Pancreas (tissue), 10 donors: ENCODE measurements around the gene SH3YL1. TPM values are rescaled to one million over a fixed set of nuclear protein-coding genes. Genes with fewer than 3 reads are reported as not detected.

ENCODE experiments used
- ATAC-seq, 4 donors: fragments of 200-7000 bp; cut with Tn5 transposase; one replicate each; pipeline versions ENCODE4 v1.8.0 to v1.9.1; 2020; ENCODE audit warnings: mild to moderate bottlenecking in 4 of 4, moderate library complexity in 4 of 4
- DNase-seq, 6 donors: peaks; one replicate each; pipeline ENCODE4 v3.0.0-alpha.2; 2020
- FAIRE-seq: peaks from 2 replicates; lab custom pipeline; 2012; peaks lifted over from hg19 to GRCh38; lab: Jason Lieb, UNC
- H3K27ac ChIP-seq, 4 donors: fragments of 200-600 bp; sonication (generic); 1 replicate in 3 of 4; 2 replicates in 1 of 4; pipeline versions ENCODE4 v1.5.0 to v1.8.0; 2020
- H3K27me3 ChIP-seq, 4 donors: fragments of 200-600 bp; one replicate each; pipeline ENCODE4 v1.8.0; 2021
- H3K36me3 ChIP-seq, 3 donors: fragments of 200-600 bp; sonication (generic) in 1 of 3; one replicate each; pipeline versions ENCODE4 v1.5.0 to v1.8.0; 2020 to 2021
- H3K4me1 ChIP-seq, 3 donors: fragments of 200-600 bp; one replicate each; pipeline ENCODE4 v1.8.0; 2021
- H3K4me3 ChIP-seq, 4 donors: fragments of 200-600 bp; sonication (generic) in 2 of 4; one replicate each; pipeline versions ENCODE4 v1.5.0 to v1.8.0; 2020 to 2021
- H3K9me3 ChIP-seq, 4 donors: fragments of 200-600 bp; one replicate each; pipeline ENCODE4 v1.8.0; 2021
- WGBS, 2 donors: extraction: QIAGEN DNeasy Blood & Tissue Kit; methylation state at CpG; one replicate each; pipeline ENCODE4 v1.1.7; 2013; 5-methylcytosine and 5-hydroxymethylcytosine counted together
- intact Hi-C, 3 donors: fragments of 100-400 bp; cut with DNase I; formaldehyde crosslinking; loops; one replicate each; pipeline versions ENCODE4 v1.11.1 to v1.14.2; 2022
- polyA plus RNA-seq, 2 donors: library from polyadenylated mRNA; stranded (reverse); fragments of 200-250 nt; gene quantifications; one replicate each; pipeline ENCODE4 v1.2.3, GENCODE V29; 2013
- total RNA-seq, 6 donors: library from RNA; stranded (reverse); fragmentation: NEBNext Ultra II Directional in 4 of 6; extraction: Animal tissue kit (Norgen Biotek cat#: 25700) in 4 of 6; gene quantifications; one replicate each; pipeline versions ENCODE4 v1.2.1 to v1.2.4, GENCODE V29; 2021 to 2023
- TF ChIP-seq, protein P1 (sequence below), 4 donors: fragments of 200-600 bp; sonication (generic) in 3 of 4; IDR thresholded peaks; one replicate each; pipeline versions ENCODE4 v1.5.0 to v1.8.0; 2021; ENCODE audit warnings: antibody characterized with exemption in 4 of 4
- donor health status: healthy with polysubstance abuse.
- donor health status: DM: no; HTN: no; CAD: no; lungs with moderate emphysema.
- donor health status: DM: no; HTN: no; CAD: no.
- donor health status: control.
- donor health status: control.
- donor health status: Bipolar disorder and iron deficiency.
- donor health status: DM: yes; HTN: yes; CAD: no.
- donor health status: DM: no; HTN: no; CAD: no.
- donor health status: DM: no; HTN: no; CAD: no.
- donor health status: DM: yes; HTN: yes; CAD: no.

Gene SH3YL1
- total and polyA plus RNA-seq, 8 donors = 63.7 to 162 (median 119) TPM

GRCh38 chr2:274503-274902 lies 10.7 kb upstream of the SH3YL1 start:
- WGBS, 2 donors = 87 to 93% methylated on average over 3 of the region's 3 CpGs
- H3K36me3 ChIP-seq = peaks cover 0 to 33% (median 7%) of the 10 kb centered on the region in 3 donors
- intact Hi-C loops = no loop called here
- H3K9me3 ChIP-seq = no peaks in the 10 kb centered on the region
- DNase-seq (no peak), ATAC-seq (peak in 2 of 4 donors; percentile 22 to 32), FAIRE-seq (no peak)
- no peaks in the 10 kb centered on the region for H3K27me3 ChIP-seq
- no peak overlapping the region for H3K4me3 ChIP-seq
- no peak overlapping the region for H3K27ac ChIP-seq
- TF ChIP-seq, protein P1, sequence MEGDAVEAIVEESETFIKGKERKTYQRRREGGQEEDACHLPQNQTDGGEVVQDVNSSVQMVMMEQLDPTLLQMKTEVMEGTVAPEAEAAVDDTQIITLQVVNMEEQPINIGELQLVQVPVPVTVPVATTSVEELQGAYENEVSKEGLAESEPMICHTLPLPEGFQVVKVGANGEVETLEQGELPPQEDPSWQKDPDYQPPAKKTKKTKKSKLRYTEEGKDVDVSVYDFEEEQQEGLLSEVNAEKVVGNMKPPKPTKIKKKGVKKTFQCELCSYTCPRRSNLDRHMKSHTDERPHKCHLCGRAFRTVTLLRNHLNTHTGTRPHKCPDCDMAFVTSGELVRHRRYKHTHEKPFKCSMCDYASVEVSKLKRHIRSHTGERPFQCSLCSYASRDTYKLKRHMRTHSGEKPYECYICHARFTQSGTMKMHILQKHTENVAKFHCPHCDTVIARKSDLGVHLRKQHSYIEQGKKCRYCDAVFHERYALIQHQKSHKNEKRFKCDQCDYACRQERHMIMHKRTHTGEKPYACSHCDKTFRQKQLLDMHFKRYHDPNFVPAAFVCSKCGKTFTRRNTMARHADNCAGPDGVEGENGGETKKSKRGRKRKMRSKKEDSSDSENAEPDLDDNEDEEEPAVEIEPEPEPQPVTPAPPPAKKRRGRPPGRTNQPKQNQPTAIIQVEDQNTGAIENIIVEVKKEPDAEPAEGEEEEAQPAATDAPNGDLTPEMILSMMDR (IDR thresholded peaks at IDR 0.05) = no peak
- peaks cover 12 to 13% (median 13%) of the 10 kb centered on the region in 3 donors for H3K4me1 ChIP-seq

DNA sequence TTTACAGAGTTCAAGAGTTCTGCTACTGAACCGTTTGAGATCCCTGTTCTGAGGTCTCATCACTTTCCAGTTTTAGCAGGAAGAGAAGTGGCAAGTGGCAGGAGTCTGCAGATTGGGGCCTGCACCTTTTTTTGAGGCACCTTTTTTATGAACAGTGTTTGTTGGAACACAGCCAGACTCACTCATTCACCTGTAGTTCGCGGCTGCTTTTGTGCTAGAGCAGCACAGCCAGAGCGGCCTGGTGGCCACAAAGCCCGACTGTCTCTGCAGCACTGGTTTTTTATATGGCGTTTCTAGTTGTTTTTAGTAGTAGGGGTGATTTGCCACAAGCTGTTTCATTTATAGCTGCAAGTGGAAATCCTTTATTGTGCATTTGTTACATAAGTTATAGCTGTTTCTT lies 9.5 kb upstream of the SH3YL1 start:
- H3K4me1 ChIP-seq = peaks cover 2 to 7% (median 3%) of the 10 kb centered on the region in 3 donors
- no peak for FAIRE-seq
- intact Hi-C loops = no loop called here
- no peak for DNase-seq
- no peaks in the 10 kb centered on the region for H3K27me3 ChIP-seq
- TF ChIP-seq, protein P1 (IDR thresholded peaks at IDR 0.05) = no peak
- H3K4me3 ChIP-seq = no peak overlapping the region
- 23 to 26% methylated on average over 6 of the region's 6 CpGs for WGBS, 2 donors
- no peaks in the 10 kb centered on the region for H3K9me3 ChIP-seq
- ATAC-seq = peak in 2 of 4 donors; percentile 24 to 47
- H3K27ac ChIP-seq = no peak overlapping the region
- H3K36me3 ChIP-seq = peaks cover 0 to 28% (median 0%) of the 10 kb centered on the region in 3 donors

DNA sequence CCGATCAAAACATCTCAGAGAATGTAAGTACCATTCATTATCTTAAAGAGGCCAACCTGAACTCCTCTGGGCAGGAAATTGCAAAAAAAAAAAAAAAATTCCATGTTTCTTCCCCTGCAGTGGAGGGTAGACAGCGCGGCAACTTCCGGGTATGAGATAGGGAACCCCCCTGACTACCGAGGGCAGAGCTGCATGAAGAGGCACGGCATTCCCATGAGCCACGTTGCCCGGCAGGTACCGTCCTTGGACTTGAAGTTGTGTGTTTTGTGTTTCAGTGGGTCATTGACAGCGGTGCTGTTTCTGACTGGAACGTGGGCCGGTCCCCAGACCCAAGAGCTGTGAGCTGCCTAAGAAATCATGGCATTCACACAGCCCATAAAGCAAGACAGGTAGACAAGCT lies 8.1 kb upstream of the SH3YL1 start:
- Histone ChIP-seq H3K4me1 (peaks cover 0 to 13% (median 0%) of the 10 kb centered on the region in 3 donors), H3K36me3 (peaks cover 0 to 13% (median 0%) of the 10 kb centered on the region in 3 donors)
- intact Hi-C loops = no loop called here

DNA sequence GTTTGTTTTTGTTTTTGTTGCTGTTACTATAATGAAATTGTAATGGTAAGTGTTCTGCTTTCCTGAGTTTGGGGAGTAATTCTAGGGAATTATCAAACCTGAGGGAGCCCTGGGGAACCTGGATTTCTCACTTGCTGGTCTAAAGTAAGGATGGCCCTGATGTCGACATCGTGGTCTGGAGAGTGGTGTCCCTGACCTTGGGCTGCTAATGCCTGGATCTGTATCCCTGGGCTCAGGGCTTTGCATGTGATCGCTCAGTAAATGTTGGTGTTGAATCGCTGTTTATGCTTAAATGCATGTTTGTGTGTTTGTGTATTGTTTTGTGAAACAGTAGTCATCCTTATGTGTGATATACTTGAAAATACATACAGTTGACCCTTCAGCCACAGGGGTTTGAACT lies 7.0 kb upstream of the SH3YL1 start:
- FAIRE-seq = no peak
- 75 to 81% methylated on average over 4 of the region's 4 CpGs for WGBS, 2 donors
- H3K4me3 ChIP-seq = no peak overlapping the region
- H3K27ac ChIP-seq = no peak overlapping the region
- no peak for DNase-seq
- no peak for ATAC-seq
- no peaks in the 10 kb centered on the region for H3K27me3 ChIP-seq
- peaks cover 6 to 21% (median 8%) of the 10 kb centered on the region in 3 donors for H3K4me1 ChIP-seq
- H3K36me3 ChIP-seq = peaks cover 0 to 12% (median 0%) of the 10 kb centered on the region in 3 donors
- intact Hi-C loops = no loop called here
- no peaks in the 10 kb centered on the region for H3K9me3 ChIP-seq
- TF ChIP-seq, protein P1 (IDR thresholded peaks at IDR 0.05) = no peak

More for the DNA sequence above, 8.1 kb upstream of the SH3YL1 start:
- 88 to 92% methylated on average over 12 of the region's 12 CpGs for WGBS, 2 donors
- Histone ChIP-seq H3K27ac (no peak overlapping the region), H3K27me3 (no peaks in the 10 kb centered on the region), H3K9me3 (no peaks in the 10 kb centered on the region), H3K4me3 (no peak overlapping the region)
- DNase-seq = no peak
- ATAC-seq = no peak
- TF ChIP-seq, protein P1 (IDR thresholded peaks at IDR 0.05) = no peak
- no peak for FAIRE-seq

GRCh38 chr2:269356-270030 lies 5.7 kb upstream of the SH3YL1 start:
- WGBS, 2 donors = 60 to 69% methylated on average over 4 of the region's 4 CpGs
- no peak for ATAC-seq
- no peak for DNase-seq
- no peak overlapping the region for H3K4me3 ChIP-seq
- intact Hi-C loops = no loop called here
- H3K36me3 ChIP-seq = peaks cover 0 to 12% (median 0%) of the 10 kb centered on the region in 3 donors
- no peak overlapping the region for H3K27ac ChIP-seq
- TF ChIP-seq, protein P1 (IDR thresholded peaks at IDR 0.05) = no peak
- FAIRE-seq = no peak
- H3K4me1 ChIP-seq = peaks cover 6 to 24% (median 13%) of the 10 kb centered on the region in 3 donors
- H3K27me3 ChIP-seq = no peaks in the 10 kb centered on the region
- no peaks in the 10 kb centered on the region for H3K9me3 ChIP-seq
